ENCODE results near the gene LCN6. TPM values are rescaled to one million over a fixed set of nuclear protein-coding genes. Genes with fewer than 3 reads are reported as not detected.

The LCN6 gene
- total and polyA plus RNA-seq, 10 of the 15 experiments (the other 5 are each of a cell fraction or from before 2014, with no cell fraction given): not detected

DNA sequence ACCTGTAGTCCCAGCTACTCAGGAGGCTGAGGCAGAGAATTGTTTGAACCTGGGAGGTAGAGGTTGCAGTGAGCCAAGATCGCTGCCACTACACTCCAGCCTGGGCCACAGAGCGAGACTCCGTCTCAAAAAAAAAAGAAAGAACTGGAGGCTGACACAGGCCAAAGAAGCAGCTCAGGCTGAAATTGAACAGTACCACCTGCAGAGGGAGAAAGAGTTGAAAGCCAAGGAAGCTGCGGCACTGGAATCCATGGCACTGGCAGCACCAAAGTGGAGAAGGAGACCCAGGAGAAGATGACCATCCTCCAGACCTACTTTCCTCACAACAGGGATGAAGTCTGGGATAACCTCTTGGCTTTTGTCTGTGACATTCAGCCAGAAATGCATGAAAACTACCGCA, 31.5 kb upstream of the LCN6 start (continued):
- TF ChIP-seq, protein P1, sequence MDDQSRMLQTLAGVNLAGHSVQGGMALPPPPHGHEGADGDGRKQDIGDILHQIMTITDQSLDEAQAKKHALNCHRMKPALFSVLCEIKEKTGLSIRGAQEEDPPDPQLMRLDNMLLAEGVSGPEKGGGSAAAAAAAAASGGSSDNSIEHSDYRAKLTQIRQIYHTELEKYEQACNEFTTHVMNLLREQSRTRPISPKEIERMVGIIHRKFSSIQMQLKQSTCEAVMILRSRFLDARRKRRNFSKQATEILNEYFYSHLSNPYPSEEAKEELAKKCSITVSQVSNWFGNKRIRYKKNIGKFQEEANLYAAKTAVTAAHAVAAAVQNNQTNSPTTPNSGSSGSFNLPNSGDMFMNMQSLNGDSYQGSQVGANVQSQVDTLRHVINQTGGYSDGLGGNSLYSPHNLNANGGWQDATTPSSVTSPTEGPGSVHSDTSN (IDR thresholded peaks at IDR 0.05; ENCODE audit: insufficient replicate concordance, low read depth, low read length): no peak
- TF ChIP-seq, protein P2, sequence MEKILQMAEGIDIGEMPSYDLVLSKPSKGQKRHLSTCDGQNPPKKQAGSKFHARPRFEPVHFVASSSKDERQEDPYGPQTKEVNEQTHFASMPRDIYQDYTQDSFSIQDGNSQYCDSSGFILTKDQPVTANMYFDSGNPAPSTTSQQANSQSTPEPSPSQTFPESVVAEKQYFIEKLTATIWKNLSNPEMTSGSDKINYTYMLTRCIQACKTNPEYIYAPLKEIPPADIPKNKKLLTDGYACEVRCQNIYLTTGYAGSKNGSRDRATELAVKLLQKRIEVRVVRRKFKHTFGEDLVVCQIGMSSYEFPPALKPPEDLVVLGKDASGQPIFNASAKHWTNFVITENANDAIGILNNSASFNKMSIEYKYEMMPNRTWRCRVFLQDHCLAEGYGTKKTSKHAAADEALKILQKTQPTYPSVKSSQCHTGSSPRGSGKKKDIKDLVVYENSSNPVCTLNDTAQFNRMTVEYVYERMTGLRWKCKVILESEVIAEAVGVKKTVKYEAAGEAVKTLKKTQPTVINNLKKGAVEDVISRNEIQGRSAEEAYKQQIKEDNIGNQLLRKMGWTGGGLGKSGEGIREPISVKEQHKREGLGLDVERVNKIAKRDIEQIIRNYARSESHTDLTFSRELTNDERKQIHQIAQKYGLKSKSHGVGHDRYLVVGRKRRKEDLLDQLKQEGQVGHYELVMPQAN (conservative IDR thresholded peaks at IDR 0.05): no peak

DNA sequence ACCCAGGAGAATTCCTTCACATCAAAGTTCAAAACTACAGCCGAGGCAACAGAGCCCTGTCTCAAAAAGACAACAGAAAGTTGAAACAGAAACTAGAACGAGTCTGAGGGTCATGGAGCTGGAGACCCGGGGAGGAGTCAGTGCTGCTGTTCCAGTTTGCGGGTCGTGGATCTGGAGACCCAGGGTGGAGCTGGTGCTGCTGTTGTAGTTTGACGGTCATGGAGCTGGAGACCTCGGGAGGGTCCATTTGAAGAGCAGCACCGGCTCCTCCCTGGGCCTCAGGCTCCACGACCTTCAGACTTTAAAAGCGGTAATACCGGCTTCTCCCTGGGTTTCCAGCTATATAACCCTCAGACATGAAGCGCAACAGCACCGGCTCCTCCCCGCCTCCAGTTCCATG, 29.0 kb upstream of the LCN6 start:
- ATAC-seq: no peak
- in situ Hi-C loops (cut with MboI): no loop called here

More for the DNA sequence above, 29.0 kb upstream of the LCN6 start:
- peaks cover 6% of the 10 kb centered on the region; the same call in 2 of the 3 replicates for H3K9me3 ChIP-seq (replicated peaks; ENCODE audit: control insufficient read depth, insufficient read depth, low read length)
- RAD21 ChIA-PET (ENCODE audit: unreplicated experiment): interaction anchor here (1.7 to 2.0 kb wide), 4 partner anchors 8 to 252 kb away, joined by 4 to 9 read pairs (median 6); no protein-coding TSS in a partner anchor
- H3K4me3 ChIP-seq: no peak overlapping the region
- 0 out of 2 replicates have a peak overlapping the region, but pooled peaks have one; percentile 11 for H2AFZ ChIP-seq (ENCODE audit: control insufficient read depth, low read depth, low read length)
- intact Hi-C loops (cut with micrococcal nuclease; ENCODE audit: unreplicated experiment): no loop called here
- no peak overlapping the region for H3K9ac ChIP-seq (ENCODE audit: control insufficient read depth, insufficient read depth, low read length)
- no peak overlapping the region for H3K4me2 ChIP-seq (ENCODE audit: control insufficient read depth, insufficient read depth)
- SMC1A ChIA-PET (ENCODE audit: uncharacterized antibody, unreplicated experiment): interaction anchor here (1.2 to 3.1 kb wide), 2 partner anchors 10 to 13 kb away, joined by 3 to 21 read pairs; partner anchors contain the start of gene TMEM141
- H4K20me1 ChIP-seq (ENCODE audit: control insufficient read depth, insufficient read depth): no peaks in the 10 kb centered on the region
- no peaks in the 10 kb centered on the region for H3K4me1 ChIP-seq (ENCODE audit: control insufficient read depth, insufficient read depth, low read length)
- CTCF ChIA-PET: interaction anchor here (0.8 to 13.1 kb wide), 10 partner anchors 8 to 269 kb away, joined by 3 to 163 read pairs (median 6); partner anchors contain the start of genes LCN8 and NPDC1
- WGBS (ENCODE audit: insufficient coverage, insufficient replicate concordance, low lambda C conversion rate, missing lambda C conversion rate): 46% methylated on average over 10 of the region's 14 CpGs
- H3K27ac ChIP-seq (ENCODE audit: control insufficient read depth, insufficient read depth): no peak overlapping the region
- DNase-seq (ENCODE audit: low read depth, low spot score) (no peak), FAIRE-seq (no peak)
- POLR2A ChIA-PET: interaction anchor here (1.0 to 1.7 kb wide), 3 partner anchors 11 to 48 kb away, joined by 3 to 5 read pairs (median 3); no protein-coding TSS in a partner anchor
- no TSS peak for BruUV-seq (replicated peaks)
- H3K79me2 ChIP-seq (ENCODE audit: control insufficient read depth, insufficient read depth, low read length): no peaks in the 10 kb centered on the region
- H3K36me3 ChIP-seq (ENCODE audit: control insufficient read depth in 2 of 2, insufficient read depth in 2 of 2, low read length in 1 of 2): no peaks in the 10 kb centered on the region
- H3K27me3 ChIP-seq (replicated peaks in 1 of 2; ENCODE audit: control insufficient read depth in 2 of 2, insufficient read depth in 2 of 2, low read length in 1 of 2): peaks cover 0 to 1% of the 10 kb centered on the region in 2 experiments; a peak in 1 of 4 replicates
- TF ChIP-seq NR2F1 (conservative IDR thresholded peaks at IDR 0.05) (0 out of 2 replicates have a peak, but pooled peaks have one; percentile 14), HDAC6 (IDR thresholded peaks at IDR 0.05; ENCODE audit: unreplicated experiment) (no peak)
